ENCODE data around the gene STAT3. TPM values are rescaled to one million over a fixed set of nuclear protein-coding genes. Genes with fewer than 3 reads are reported as not detected.

STAT3 gene
- total and polyA plus RNA-seq, 9 of the 15 experiments (the other 6 are each of a cell fraction or from before 2014, with no cell fraction given) = 90.0 to 179 (median 114) TPM

DNA sequence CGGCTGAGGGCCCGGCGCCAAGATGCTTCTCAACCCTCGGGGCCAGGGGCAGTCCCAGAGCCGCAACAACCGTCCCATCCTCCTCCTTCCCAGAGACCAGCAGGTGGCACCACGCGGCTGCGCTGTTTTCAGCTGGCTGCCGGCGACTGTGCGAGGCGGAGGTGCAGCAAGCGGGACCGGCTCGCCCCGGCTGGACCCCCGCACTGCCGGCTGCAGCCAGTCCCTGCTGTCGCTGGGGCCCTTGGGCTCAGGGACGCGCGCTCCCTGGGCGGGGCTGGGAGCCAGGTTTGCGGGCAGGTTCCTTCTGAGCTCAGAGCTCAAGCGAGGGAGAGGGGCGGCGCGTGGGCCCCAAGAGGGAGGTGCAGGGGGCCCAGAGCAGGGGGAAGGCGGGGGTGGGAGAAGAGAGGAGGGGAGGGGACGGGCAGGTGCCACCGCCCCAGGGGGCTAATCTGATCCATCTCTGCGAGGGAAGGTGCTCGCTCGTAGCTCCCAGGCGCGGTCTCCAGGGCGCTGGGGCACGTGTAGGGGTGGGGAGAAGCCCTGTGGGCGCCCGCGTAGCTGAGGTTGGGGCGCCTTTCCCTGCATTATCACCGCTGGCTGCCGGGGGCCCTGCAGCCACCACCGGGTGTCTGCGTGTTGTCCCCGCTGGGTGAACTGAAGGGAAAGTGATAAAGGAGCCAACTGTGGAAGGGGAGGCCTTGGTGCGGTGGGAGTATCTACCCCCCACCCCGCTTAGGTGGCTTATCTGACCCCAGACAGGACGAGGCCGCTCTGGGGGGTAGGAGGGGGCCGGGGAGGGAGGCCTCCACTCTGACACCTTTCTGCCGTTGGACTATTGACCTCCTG lies 75.7 kb downstream of the STAT3 start (continued):
- TF ChIP-seq, protein P1, sequence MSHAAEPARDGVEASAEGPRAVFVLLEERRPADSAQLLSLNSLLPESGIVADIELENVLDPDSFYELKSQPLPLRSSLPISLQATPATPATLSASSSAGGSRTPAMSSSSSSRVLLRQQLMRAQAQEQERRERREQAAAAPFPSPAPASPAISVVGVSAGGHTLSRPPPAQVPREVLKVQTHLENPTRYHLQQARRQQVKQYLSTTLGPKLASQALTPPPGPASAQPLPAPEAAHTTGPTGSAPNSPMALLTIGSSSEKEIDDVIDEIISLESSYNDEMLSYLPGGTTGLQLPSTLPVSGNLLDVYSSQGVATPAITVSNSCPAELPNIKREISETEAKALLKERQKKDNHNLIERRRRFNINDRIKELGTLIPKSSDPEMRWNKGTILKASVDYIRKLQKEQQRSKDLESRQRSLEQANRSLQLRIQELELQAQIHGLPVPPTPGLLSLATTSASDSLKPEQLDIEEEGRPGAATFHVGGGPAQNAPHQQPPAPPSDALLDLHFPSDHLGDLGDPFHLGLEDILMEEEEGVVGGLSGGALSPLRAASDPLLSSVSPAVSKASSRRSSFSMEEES (CRISPR knock-in tag; IDR thresholded peaks at IDR 0.05) = no peak
- TF ChIP-seq PPARD (CRISPR knock-in tag; IDR thresholded peaks at IDR 0.05) (no peak), U2AF2 (optimal IDR thresholded peaks at IDR 0.05; ENCODE audit: low read depth, low read length) (no peak), BACH1 (tag; IDR thresholded peaks at IDR 0.05) (no peak), NCOA1 (IDR thresholded peaks at IDR 0.05; ENCODE audit: low read depth) (peak; percentile 90; the same call in 1 of the 2 replicates), ZNF707 (CRISPR knock-in tag; conservative IDR thresholded peaks at IDR 0.05) (no peak), HNRNPL (IDR thresholded peaks at IDR 0.05; ENCODE audit: low read depth, low read length) (peak; percentile 79; the same call in 1 of the 2 replicates), SAP30 (IDR thresholded peaks at IDR 0.05; ENCODE audit: borderline replicate concordance, insufficient read depth, low read depth, low read length, poor library complexity, severe bottlenecking) (no peak), NONO (IDR thresholded peaks at IDR 0.05; ENCODE audit: low read depth in 2 of 2, low read length in 1 of 2) (peak in 1 of 2 experiments; percentile 63; a peak in 3 of 4 replicates), SREBF2 (CRISPR knock-in tag; IDR thresholded peaks at IDR 0.05) (no peak), ZBTB1 (CRISPR knock-in tag; IDR thresholded peaks at IDR 0.05; ENCODE audit: borderline replicate concordance, low read depth) (no peak), ZBED1 (IDR thresholded peaks at IDR 0.05) (peak; percentile 44; the same call in 1 of the 2 replicates), ZNF584 (CRISPR knock-in tag; IDR thresholded peaks at IDR 0.05; ENCODE audit: low read depth) (no peak), TSHZ1 (CRISPR knock-in tag; IDR thresholded peaks at IDR 0.05) (no peak; the same call in 1 of the 2 replicates), CREBBP (IDR thresholded peaks at IDR 0.05; ENCODE audit: low read depth, low read length) (no peak), SP2 (IDR thresholded peaks at IDR 0.05; ENCODE audit: extremely low read depth, low read depth, low read length, poor library complexity, severe bottlenecking) (no peak), ZNF398 (CRISPR knock-in tag; IDR thresholded peaks at IDR 0.05) (no peak), JUND (IDR thresholded peaks at IDR 0.05; ENCODE audit: borderline replicate concordance, low read depth, low read length) (peak; percentile 62), JUND (tag; IDR thresholded peaks at IDR 0.05; ENCODE audit: borderline replicate concordance, low read depth, low read length) (peak; percentile 34; the same call in 1 of the 3 replicates)
